ENCODE measurements around the gene YDJC. TPM values are rescaled to one million over a fixed set of nuclear protein-coding genes. Genes with fewer than 3 reads are reported as not detected.

Gene YDJC
- total RNA-seq, 1 experiment from 2014 or later: 34.6 TPM

DNA sequence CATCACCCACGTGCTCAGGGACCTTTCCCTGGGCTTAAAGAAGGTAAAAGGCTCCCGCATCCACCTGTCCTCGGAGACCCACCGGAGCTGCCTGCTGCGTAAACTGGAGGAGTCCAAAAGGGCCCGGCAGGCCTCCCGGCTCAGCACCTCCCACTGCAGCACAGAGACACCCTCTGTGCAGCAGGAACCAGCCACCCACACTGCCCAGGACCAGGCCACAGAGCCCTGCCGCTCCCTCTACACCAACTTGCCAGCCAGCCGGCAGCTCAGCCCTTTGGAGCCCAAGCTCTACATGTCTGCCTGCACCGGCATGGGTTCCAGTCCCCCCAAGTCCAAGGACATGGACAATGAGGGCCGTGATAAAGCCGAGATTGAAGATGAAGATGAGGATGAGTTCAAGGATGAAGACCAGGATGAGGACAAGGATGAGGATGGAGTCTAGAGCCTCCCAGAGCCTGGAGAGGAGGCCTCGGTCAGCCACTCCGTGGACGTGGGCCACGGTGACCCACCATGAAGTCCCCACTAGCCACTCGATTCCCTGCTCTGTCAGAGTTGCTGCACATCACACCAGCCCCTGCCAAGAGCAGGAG lies 6.9 kb upstream of the YDJC start:
- in situ Hi-C loops (cut with HindIII; ENCODE audit: low pct_unique_long_range_greater_than_20kb, low sequenced_read_pairs): no loop called here
- DNase-seq (ENCODE audit: low read depth, low spot score): no peak

DNA sequence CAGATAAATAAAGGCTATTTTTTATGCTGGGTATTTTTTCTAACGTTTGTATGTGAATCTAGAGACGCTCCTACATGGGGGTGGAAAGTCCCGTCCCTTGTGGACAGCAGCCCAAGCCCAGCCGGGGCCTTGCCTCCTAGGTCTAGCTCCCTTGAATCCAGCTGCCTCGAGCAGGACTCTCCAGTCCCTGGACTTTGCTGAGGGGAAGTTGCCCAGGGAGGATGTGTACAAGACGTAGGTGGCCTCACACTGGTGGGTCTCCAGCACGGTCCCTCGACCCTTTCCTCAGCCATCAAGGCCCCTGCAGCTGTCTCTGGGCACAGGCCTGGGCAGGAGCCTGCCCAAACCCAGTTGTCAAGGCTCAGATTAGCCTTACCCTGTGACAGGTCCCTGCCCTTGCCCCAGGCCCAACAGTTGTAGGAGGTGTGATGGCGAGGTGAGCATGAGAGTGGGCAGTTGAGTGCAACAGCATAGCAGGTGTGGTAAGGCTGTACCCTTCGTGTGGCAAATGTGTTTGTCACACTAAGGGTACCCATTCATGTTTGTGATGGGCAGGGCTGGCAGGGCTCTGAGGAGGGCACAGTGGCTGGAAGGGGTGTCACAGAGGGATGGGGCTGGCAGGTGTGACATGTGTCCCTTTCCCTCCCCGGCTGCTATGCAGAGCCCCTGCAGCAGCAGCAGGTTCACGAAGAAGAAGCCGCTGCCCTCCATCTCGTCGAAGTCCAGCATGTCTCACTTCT lies 6.1 kb upstream of the YDJC start:
- in situ Hi-C loops (cut with HindIII; ENCODE audit: low pct_unique_long_range_greater_than_20kb, low sequenced_read_pairs): no loop called here
- DNase-seq (ENCODE audit: low read depth, low spot score): no peak

DNA sequence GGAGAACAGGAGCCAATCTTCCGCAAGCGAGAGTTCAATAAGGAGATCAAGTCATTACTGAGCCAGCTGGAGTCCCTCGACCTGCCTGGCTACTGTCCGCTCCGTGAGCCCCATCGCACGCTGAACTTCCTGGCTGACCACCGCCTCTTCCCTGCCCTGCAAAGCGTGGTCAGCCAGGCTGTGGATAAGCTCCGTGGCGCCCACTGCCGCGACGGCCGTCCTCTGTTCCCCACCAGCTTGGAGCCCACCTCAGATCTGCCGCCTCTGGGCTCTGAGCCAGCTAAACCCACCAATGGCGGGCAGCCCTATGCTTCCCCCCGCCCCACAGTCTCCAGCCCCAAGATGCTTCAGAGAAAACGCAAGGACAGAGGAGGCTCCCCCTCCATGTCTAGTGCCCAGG lies 5.0 kb upstream of the YDJC start:
- no peak for DNase-seq (ENCODE audit: low read depth, low spot score)
- in situ Hi-C loops (cut with HindIII; ENCODE audit: low pct_unique_long_range_greater_than_20kb, low sequenced_read_pairs): no loop called here

GRCh38 chr22:21634081-21634480 lies 4.3 kb upstream of the YDJC start:
- DNase-seq (ENCODE audit: low read depth, low spot score): no peak
- in situ Hi-C loops (cut with HindIII; ENCODE audit: low pct_unique_long_range_greater_than_20kb, low sequenced_read_pairs): no loop called here

DNA sequence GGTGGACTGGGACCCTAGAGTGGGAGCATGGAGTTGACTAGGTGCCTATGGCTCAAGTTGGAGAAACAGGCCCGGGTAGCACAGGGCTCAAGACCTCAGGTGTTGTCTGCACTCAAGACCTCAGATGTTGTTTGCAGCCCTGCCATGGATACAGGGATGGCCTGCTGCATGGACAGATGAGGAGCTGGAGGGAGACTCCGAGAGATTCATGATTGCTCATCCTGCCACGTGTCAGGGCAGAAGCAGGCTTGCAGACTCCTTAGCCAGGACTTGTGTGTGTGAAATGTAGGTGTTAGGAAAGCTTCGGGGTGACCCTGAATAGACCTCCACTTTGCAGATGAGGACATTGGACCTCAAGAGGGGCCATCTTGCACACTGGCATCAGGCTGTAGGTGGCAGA lies 3.7 kb upstream of the YDJC start:
- no peak for DNase-seq (ENCODE audit: low read depth, low spot score)
- in situ Hi-C loops (cut with HindIII; ENCODE audit: low pct_unique_long_range_greater_than_20kb, low sequenced_read_pairs): no loop called here

- in situ Hi-C loops (cut with HindIII; ENCODE audit: low pct_unique_long_range_greater_than_20kb, low sequenced_read_pairs): no loop called here
- no peak for DNase-seq (ENCODE audit: low read depth, low spot score)
Observed at GRCh38 chr22:21632931-21633330, 3.1 kb upstream of the YDJC start.

- no peak for DNase-seq (ENCODE audit: low read depth, low spot score)
- in situ Hi-C loops (cut with HindIII; ENCODE audit: low pct_unique_long_range_greater_than_20kb, low sequenced_read_pairs): no loop called here
Observed at GRCh38 chr22:21632237-21632895, 2.5 kb upstream of the YDJC start, which contains the start of gene CCDC116. Gene CCDC116 (plus strand): TSS chr22:21632760. CDS start chr22:21633182, 422 bp downstream.

DNA sequence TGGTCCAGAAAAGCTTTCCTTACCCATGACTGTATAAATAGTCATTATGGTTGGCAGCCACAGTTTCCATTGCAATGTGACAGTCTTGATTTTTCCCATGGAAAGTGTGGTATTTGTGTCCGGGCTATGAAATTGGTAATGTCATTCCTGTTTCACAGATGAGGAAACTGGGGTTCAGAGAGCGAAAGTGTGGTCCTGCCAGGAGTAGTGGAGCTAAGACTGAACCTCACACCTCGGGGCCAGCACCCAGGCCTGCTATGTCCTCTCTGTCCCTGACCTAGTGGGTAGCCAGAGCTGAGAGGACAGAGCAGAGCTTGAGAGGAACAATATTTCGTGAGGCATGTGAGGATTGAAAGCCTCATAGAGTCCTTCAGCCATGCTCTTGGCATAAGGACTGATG lies 1.2 kb upstream of the YDJC start:
- no peak for DNase-seq (ENCODE audit: low read depth, low spot score)
- in situ Hi-C loops (cut with HindIII; ENCODE audit: low pct_unique_long_range_greater_than_20kb, low sequenced_read_pairs): no loop called here

DNA sequence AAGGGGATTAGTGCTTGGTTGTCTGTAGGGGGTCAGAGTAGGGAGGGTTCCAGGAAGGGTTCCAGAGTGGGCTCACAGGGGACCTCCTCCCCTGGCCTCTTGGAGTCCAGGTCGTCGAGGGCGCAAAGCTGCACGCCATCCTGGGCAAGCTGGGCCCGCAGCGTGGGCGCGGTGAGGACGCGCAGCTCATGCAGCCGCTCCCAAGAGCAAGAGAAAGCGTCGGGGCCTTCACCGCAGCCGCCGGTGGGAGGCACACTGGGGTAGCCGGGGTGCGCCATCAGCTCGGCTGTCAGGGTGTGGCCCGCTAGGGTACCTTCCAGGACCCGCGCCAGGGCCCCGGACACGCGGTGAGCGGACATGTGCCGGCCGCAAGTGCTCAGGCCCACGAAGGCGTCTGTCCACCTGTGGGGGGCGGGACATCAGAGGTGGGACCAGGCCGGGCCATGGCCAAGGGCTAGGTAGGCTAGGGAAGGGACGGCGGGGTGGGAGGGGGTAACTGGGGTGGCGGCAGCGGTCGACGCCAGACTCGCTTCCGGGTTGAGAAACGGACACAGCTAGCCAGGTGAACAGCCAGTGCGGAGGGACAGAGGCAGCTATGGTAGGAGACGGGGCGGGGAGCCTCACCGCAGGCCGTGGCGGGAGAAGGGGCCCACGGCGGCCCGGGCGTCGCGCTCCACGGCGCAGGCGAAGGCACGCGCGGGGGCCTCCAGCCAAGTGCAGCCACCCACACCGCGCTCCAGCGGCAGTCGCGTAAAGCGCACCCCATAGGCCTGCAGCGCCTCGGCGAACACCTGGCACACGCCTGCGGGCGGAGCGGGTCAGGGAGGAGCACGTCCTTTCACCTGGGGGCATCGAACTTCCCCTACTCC lies 1.2 kb downstream of the YDJC start:
- in situ Hi-C loops (cut with HindIII; ENCODE audit: low pct_unique_long_range_greater_than_20kb, low sequenced_read_pairs): no loop called here

DNA sequence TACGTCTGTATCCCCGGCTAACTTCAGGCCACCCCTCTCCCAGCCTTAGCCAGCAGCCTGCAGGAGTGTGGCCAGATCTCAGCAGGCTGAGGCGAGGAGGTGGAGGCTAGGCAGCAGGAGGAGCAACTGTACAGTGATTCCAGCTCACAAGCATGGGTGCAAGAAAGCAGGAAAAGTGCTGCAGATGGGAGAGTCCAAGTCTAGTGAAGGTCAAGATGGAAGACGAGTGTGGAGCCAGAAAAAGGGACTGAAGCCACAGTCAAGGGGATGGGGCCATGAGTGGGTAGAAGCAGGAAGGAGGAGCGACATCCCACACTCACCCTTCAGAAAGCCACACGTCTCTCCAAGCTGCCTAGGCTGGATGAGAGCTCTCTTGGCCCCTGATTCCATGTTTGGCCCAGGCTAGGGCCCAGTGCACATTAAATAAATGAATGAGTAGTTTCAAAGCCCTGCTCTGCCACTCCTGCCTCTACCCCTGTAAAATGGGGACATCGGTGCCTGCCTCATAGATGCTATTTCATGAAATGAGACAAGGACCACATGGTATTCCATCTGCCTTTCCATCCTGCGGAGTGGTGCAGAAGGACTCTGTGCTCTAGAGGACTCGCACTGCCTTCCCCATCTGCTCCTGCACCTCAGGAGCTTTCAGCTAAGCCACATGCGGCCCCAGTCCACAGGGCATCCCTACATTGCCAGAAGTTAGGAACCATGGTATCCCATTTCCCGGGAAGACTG lies 2.9 kb downstream of the YDJC start:
- in situ Hi-C loops (cut with HindIII; ENCODE audit: low pct_unique_long_range_greater_than_20kb, low sequenced_read_pairs): no loop called here
- DNase-seq (ENCODE audit: low read depth, low spot score): no peak

More for the DNA sequence above, 1.2 kb downstream of the YDJC start:
- no peak for DNase-seq (ENCODE audit: low read depth, low spot score)

DNA sequence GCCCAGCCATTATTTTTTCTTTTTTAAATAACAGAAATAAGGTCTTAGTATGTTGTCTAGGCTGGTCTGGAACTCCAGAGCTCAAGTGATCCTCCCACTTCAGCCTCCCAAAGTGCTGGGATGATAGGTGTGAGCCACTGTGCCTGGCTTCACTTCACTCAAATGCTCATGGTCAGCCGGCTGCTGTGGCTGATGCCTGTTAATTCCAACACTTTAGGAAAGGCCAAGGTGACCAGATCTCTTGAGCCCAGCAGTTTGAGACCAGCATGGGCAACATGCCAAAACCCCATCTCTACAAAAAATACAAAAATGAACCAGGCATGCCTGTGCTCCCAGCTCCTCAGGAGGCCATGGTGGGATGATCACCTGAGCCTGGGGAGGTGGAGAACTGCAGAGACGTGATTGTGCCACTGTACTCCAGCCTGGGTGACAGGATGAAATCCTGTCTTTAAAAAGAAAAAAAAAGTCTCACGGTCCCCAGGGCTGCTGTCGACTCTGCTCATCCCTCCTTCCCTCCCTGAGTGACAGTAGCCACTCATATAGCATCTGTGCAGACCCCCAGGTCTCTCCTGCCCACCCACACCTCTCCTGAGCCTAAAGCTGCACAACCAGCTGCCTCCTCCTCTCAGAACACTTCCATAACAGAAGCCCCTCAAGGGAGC lies 3.6 kb downstream of the YDJC start:
- no peak for DNase-seq (ENCODE audit: low read depth, low spot score)
- in situ Hi-C loops (cut with HindIII; ENCODE audit: low pct_unique_long_range_greater_than_20kb, low sequenced_read_pairs): no loop called here

DNA sequence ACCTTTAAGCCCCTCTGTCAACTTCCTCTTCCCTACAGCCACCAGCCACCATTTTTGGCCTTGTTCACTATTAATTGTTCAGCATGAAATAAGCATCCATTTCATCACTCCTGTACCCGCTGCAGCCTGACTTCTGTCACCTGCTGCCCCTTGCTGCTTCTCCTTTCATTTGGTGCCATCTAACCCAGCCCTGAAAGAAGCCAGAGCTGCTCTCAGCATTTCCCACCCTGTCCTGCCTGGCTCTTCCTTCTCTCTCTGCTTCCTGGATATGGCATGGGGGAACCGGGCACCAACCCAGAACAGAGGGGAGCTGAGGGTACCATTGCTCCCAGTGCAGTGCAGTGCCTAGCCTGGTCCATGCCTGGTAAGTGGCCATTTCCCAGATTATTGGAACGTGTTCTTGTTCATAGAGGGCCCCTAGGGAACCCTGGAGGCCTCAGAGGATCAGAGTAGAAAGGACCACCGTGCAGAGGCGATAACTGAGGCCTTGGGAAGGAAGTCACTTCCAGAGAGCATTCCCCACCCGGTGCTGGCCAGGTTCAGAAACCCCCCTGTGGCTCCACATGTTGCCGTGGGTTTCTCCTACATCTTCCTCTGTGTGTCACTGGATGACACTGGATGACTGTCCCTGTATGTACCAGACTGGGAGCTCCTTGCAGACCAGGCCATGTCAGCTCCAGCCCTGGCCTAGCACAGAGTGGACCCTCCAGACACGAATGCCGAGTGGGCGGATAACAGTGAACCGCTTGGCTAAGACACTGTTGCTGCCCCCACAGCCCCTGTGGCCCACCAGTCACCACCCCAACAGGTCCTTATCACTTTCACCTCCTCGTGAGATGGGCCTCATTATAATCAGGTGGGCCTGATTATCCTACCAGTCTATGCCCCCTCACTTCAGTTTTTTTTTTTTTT lies 4.7 kb downstream of the YDJC start:
- no peak for DNase-seq (ENCODE audit: low read depth, low spot score)
- in situ Hi-C loops (cut with HindIII; ENCODE audit: low pct_unique_long_range_greater_than_20kb, low sequenced_read_pairs): no loop called here

DNA sequence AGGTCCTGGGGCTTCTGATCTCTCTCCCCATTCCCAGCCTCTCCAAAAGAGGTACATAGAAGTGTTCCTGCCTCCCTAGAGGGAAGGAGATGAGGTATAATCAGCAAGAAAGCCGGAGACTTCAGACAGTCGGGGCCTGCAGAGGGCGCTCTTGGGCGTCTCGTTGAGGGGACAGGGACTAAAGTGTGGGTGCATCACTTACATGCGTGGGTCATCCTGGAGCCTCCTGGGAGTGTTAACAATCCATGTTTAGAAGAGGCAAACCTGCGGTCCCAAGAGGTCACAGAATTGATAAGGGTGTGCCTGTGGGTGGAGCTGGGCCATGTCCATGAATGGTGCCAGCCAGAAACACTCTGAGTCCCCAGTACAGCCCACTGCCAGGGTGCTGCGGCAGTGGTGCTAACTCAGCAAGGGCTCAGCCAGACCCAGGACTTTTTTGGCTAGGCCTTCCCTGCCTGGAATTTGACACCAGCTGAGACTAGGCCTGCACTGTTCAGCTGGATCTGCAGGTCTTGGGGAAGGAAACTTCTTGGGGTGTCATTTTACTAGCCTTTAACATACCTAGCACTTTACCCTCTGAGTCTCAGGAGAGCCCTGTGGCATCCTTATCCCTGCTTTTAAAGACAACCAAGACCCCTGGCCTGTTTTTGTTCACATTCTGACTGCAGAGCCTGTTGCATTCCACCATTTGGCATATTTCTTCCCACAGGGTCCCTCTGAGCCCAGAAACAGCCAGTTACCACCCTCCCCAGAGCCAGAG lies 5.5 kb downstream of the YDJC start:
- in situ Hi-C loops (cut with HindIII; ENCODE audit: low pct_unique_long_range_greater_than_20kb, low sequenced_read_pairs): no loop called here

GRCh38 chr22:21623648-21623970 lies 6.2 kb downstream of the YDJC start:
- in situ Hi-C loops (cut with HindIII; ENCODE audit: low pct_unique_long_range_greater_than_20kb, low sequenced_read_pairs): no loop called here
- no peak for DNase-seq (ENCODE audit: low read depth, low spot score)

More for the DNA sequence above, 5.5 kb downstream of the YDJC start:
- DNase-seq (ENCODE audit: low read depth, low spot score): peak; percentile 71

GRCh38 chr22:21622919-21623647 lies 6.7 kb downstream of the YDJC start:
- DNase-seq (ENCODE audit: low read depth, low spot score): no peak
- in situ Hi-C loops (cut with HindIII; ENCODE audit: low pct_unique_long_range_greater_than_20kb, low sequenced_read_pairs): no loop called here
